HG03103 (cell line): ENCODE data around the gene SLC29A4.
"Not testable (repeated sequence)": the region's sequence is repeated elsewhere in the genome, so short reads cannot be mapped to it uniquely, and the experiment has no call there.

ENCODE experiments used
- ATAC-seq: cut with Tn5 transposase; IDR thresholded peaks from one replicate; pipeline ENCODE4 v1.9.1; 2021; ENCODE audit warnings: low read depth; ENCODE audit not compliant: unreplicated experiment

Gene SLC29A4

DNA sequence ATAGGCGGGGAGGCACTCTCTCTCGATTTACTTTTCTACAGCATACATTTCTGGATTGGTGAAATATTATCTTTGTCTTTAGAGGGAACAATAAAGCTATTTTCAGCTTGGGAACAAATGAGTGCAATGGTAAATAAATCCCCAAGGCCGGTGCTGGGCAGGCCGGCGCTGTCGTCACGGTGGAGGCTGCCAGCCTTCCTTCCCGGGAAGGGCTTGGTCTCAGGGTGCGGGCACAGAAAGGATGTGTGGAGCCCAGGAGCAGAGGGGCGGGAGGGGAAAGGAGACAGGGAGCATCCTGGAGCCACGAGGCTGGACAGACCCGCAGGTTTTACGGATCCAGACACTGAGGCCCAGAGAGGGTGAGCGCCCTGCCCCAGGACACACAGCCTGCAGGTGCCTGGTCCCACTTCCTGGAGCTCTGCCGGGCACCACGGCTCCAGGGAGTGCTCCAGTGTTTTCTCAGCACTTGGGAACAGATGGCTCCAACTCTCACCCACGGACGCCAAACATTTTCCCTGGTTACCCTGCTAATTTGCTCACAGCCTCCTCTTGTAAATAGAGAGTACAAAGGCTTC is 8.8 kb upstream of the SLC29A4 start:
- ATAC-seq, result not testable (repeated sequence)

DNA sequence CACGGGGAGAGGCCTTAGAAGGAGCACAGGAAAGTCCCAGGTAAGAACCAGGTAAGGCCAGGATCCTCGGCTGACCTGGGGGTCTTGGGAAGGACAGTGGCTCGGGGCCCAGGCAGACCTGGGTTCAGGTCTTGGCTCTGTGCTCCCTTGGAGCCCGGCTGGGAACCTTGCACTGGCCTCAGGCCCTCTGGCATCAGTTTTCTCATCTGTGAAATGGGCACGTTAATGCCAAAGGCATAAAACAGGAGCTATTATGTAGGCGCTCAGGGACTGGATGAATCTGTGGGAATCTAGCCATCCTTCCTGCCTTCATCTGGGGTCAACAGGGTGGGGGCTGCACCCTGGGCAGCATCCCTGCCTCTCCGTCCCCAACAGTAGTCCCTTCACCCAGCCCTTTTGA is 8.3 kb upstream of the SLC29A4 start:
- no peak for ATAC-seq

DNA sequence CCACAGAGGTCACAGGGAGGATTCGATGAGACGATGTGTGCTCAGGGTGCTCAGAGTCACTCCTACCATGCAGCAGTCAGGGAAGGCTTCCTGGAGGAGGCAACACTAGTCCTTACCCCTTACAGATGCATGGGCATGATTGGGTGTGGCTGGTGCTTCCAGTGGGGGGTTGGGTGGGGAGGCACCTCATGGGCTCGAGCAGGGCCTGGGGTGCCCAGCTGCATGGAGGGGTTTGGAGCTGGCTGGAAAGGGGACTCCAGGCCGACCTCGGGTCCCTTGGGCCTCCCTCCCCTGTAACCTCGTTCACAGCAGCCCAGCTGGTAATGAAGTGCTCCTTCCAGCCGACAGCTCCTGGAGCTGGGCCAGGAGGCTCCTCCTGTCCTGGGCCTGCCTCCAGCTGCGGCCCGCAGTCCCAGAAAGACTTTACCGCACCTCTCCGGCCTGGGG is 7.7 kb upstream of the SLC29A4 start:
- not testable (repeated sequence) for ATAC-seq

DNA sequence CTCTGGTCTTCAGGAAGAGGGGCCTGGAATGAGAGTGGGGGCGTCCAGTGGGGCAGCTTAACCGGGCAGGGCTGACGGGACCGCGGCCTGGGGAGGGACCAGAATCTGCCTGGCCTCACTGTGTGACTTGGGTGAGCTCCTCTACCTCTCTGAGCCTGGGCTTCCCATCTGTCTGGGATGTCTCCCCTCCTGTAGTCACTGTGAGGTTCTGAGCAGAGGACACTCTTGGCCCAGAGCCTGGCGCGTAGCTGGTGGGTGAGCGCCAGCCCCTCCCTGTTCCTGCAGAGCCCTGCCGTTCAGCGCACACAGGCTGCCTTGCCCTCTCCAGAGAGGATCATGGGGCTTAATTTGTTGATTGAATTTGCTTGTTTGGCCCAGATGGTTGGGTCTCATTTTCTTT is 7.2 kb upstream of the SLC29A4 start:
- not testable (repeated sequence) for ATAC-seq

DNA sequence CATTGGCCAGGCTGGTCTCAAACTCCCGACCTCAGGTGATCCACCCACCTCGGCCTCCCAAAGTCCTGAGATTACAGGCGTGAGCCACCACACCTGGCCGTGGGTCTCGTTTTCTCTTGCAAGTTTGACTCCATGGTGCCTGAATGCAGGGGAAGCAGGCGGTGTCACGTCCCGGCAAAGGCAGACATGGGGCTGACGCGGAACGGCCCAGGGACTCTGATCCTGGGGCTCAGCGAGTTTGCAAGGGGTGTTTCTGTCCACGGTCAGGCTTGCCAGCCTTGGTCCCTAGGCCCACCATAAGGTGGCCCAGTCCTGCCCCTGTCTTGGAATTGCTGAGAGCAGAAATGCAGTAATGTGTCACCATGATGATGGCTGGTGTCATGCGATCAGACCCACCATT is 6.6 kb upstream of the SLC29A4 start:
- ATAC-seq, result not testable (repeated sequence)

DNA sequence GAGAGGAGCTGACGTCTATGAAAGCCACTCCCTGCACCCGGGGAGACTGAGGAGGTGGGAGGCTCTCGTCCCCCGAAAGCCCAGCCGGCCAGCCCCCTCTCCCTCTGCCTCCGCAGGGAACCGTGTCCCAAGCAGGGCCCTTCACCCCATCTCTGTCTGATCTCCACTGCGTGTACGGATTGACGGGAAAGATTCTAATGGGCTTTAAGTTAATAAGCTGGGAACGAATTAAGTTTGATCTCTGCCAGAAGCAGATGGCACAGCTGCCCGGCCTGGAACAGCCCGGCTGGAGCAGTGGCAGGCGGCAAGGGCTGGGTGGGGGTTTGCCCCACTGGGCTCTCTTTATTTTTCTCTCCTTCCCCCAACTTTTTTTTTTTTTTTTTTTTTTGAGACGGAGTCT is 6.1 kb upstream of the SLC29A4 start:
- ATAC-seq, result no peak

DNA sequence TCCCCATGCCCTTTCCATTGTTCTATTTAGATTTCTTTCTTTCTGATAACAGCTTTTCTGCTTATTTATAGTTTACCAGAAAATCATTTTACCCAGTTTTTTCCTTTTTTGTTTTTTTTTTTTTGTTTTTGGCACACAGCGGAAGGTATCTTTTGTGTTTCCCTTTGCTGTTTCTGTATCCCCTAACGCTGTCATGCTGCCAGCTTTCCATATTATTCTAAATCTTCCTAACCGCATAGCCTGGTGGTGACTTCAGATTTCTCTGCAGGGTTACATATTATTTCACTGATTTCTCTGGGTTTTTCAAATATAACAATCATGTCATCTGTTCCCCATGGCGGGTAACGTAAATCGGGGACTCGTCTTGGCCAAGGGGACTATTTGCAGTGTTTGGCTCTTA is 4.0 kb upstream of the SLC29A4 start:
- ATAC-seq, result no peak

DNA sequence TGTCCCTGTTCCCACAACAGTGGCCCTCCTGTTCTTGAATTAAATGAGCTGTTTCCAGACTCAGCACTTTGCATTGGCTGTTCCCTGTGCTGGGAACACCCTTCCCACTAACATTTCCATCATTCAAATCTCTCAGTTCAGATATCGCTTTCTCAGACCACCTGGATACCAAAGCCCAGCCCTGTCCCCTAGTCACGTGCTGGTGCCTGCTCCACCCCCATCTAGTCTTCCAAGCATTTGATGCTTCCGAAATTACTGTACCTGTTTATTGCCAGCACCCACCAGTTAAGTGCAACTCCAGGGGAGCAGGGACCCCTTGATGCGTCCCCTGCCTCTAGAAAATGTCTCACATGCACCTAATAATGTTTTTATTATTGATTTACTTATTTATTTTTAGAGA is 3.0 kb upstream of the SLC29A4 start:
- no peak for ATAC-seq

DNA sequence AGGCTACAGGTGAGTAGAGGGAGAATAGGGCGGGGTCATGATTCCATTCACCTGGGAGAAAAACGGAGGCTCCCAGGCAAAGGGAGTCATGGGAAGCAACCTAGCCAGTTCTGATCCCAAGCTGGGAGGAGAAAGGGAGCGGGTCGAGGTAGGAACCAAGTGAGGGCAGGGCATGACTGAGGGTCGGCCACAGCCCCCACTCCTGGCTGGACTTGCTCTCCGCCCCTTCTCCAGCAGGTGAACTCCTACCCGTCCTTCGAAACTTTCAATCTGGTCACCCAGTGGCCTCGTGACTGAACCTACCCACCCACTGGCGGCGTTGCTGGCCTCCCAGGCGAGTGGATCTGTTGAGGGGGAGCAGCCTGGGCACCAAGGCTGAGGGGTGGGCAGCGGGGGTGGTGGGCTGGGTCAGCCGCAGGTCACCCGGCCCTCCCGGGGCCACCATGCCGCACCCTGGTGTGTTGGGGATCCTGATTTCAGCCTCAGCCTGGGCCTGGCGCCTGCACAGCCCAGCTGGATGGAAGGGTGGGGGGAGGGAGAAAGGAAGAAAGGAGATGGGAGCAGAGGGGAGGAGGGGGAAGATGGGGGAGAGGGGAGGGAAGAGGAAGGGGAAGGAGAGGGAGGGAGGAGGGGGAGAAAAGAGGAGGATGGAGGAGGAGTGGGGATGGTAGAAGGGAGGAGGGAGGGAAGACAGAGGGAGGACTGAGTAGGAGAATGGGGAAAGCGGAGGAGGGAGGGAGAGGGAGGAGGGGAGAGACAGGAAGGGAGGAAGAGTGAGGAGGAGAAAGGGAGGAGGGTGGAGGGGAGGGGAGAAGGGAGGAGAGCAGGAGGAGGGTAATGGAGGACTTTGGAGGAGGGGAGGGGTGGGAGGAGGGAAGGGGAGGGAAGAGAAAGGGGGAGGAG is 894 bp upstream of the SLC29A4 start:
- ATAC-seq, result not testable (repeated sequence)

DNA sequence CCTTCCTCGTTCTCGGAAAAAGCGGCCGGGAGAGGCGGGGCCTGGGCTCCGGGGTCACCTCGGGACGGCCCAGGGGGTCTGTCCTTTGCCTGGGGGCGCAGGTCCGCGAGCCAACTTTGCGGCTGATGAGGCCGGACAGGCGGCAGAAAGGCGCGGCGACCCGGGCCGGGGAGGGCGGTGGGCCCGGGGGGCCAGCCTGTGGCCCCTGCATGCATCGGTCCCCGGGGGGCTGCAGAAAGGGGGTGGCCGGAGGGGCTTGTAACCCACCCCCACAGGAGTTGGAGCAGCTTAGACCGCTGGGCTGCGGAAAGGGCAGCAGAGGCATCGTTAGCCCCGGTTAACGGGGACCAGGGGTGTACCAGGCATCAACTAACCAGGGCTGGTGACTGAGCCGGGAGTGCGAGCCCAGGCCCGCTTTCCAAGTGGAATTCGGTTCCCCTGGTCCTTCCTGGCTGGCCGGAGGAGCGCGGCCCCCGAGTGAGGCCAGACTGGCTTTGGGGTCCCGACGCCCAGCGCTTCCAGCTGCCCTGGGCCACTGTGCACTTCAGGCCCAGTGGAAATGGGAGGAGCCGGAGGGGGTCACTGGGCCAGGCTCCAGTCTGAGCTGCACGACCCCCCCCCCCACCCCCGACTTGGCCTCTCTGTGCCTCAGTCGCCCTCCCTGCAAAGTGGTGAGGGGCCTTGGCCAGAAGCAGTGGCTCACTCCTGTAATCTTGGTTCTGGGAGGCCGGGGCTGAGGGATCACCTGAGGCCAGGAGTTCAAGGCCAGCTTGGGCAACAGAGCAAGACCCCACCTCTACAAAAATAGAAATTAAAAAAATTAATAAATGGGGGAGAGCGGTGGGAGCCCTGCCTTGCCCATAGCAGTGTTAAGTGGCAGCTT is 919 bp downstream of the SLC29A4 start:
- ATAC-seq, result no peak

DNA sequence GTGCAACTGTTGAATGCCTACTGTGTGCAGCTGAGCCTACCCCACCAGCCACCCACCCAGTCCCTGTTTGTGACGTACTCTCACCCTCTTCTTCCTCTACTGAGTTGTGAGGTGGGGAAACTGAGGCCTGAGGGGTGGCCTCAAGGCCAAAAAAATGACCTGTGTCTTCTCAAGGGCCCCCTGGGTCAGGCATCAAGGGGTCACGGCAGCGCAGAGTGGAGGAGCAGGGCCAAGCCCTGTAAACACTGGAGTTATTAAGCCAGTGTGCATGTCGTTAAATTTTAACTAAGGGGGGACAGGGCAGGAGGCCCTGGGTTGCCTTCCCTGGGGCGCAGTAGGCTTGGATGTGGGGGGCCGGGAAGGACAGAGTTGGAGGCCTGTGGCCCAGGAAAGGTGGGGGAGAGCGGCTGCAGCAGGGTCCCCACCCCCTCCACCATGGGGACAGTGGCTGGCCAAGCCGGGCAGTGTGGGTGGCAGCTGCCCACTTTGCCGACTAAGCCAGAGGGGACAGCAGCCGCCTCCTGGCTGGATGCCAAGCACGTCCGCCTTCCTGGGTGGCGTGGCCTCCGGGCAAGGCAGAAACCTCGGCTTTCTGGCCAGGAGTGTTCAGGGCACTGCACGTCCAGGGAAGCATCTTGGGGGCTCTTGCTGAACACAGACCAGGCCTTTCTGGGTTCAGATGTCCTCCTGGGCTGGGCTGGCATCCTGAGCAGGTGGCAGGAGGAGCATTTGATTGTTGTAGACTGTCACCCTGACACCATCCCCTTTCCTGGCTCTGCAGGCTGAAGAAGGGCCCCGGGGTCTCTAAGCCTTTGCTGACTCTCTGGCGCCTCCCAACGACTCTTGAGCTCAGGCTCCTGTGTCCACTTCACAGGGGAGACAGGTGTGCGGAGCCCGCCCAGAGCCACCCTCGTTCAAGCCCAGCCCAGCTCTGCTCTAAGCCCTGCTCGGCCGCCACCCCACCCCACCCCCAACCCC is 1.9 kb downstream of the SLC29A4 start:
- ATAC-seq, result no peak

DNA sequence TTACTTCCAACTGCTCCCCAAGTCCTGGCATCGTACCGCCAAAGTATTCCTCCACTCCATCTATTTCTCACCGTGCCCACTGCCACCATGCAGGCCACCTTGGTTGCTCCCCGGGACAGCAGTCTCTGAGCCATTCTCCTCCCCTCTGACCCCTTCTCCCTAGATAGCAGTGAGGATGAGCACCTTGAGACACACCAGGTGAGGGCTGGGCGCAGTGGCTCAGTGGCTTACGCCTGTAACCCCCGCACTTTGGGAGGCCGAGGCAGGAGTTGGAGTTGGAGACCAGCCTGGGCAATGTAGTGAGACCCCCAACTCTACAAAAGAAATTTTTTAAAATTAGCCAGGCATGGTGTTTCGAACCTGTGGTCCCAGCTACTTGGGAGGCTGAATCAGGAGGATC is 4.2 kb downstream of the SLC29A4 start:
- no peak for ATAC-seq

DNA sequence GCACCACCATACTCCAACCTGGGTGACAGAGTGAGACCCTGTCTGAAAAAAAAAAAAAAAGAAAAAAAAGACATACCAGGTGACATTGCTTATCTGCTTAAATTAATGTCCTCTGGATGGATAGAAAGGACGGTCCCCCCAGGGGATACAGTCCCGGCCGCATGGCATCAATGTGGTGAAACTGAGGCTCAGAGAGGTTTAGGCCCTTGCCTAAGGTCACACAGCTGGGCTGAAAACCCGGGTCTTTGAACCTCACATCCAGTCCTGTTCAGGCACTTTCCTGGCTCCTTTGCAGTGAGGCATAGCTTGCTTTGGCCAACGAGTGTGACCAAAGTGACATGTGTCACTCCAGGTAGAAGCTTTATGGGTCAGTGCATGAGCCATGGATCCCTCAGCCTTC is 4.6 kb downstream of the SLC29A4 start:
- not testable (repeated sequence) for ATAC-seq

DNA sequence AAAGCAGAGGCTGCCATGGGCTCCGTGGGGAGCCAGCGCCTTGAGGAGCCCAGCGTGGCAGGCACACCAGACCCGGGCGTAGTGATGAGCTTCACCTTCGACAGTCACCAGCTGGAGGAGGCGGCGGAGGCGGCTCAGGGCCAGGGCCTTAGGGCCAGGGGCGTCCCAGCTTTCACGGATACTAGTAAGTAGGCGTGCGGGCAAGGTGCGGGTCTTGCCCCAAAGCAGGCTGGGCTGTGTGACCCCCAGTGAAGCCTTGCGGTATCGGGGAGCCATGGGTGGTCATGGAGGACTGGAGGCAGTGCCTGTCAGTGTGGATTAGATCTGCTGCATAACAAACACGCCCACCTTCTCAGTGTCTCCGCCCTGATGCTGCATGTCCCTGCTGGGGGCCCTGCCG is 5.1 kb downstream of the SLC29A4 start:
- ATAC-seq, result no peak

DNA sequence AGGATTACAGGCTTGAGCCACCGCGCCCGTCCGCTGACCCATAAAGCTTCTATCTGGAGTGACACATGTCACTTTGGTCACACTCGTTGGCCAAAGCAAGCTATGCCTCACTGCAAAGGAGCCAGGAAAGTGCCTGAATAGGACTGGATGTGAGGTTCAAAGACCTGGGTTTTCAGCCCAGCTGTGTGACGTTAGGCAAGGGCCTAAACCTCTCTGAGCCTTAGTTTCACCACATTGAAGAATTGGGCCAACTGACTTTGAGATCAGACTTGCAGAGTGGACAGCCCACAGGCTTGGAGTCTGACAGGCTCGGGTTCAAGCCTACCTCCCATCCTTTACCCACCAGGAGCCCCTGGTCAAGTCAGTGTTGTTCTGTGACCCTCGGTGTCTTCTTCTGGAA is 5.8 kb downstream of the SLC29A4 start:
- ATAC-seq, result not testable (repeated sequence)

DNA sequence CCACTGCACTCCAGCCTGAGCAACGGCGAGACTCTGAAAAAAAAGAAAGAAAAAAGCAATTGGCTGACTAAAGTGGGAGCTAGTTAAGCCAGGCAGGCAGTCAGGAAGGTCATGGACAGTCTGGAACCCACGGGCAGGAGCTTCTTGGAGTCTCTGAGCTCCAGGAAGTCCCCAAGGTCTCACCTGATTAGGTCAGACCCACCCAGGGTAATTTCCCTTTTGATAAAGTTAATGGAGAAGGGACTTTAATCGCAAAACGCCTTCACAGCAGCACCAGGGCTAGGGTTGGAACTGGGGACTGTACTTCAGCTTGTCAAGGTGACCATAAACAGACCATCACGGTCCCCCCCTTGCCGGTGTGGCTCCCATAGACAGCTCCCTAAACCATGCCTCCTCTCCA is 6.6 kb downstream of the SLC29A4 start:
- no peak for ATAC-seq

DNA sequence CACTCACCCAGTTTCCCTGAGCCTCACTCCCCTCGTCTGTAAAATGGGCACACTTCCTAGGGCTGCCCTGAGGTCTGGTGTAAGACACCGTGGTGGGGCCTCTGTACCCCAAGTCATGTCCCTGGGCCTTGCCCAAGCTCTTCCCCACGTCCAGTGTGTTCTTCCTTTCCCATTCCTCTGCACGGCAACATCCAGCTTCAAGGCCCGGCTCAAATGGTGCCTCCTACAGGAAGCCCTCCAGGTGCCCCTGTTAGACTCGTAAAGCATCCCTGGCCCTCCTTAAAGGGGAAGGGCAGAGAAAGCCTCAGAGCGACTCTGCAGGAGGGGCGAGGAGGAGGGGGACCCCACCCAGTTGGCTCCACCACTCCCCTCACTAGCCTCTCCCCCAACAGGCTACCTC is 8.6 kb downstream of the SLC29A4 start:
- no peak for ATAC-seq

DNA sequence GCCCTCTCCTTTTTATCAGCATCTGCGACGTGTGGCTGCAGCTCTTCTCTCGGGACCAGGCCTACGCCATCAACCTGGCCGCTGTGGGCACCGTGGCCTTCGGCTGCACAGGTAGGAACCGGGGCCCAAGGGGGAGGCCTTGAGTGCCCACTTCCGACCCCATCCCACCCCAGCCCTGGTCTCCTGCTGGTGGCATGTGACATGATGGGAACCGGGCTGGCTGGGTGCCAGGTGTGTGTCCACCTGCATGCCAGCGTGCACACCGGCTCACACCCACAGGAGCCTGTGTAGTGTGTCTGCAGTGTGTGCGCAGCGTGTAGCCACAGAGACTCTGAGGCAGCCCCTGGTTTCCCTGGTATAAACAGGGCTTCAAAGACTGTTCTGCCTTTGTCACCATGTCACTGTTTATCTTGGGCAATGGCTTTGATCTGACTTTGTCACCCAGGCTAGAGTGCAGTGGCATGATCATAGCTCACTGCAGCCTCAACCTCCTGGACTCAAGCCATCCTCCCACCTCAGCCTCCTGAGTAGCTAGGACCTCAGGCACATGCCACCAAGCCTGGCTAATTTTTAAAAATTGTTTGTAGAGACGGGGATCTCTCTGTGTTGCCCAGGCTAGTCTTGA is 9.1 kb downstream of the SLC29A4 start:
- ATAC-seq, result not testable (repeated sequence)

DNA sequence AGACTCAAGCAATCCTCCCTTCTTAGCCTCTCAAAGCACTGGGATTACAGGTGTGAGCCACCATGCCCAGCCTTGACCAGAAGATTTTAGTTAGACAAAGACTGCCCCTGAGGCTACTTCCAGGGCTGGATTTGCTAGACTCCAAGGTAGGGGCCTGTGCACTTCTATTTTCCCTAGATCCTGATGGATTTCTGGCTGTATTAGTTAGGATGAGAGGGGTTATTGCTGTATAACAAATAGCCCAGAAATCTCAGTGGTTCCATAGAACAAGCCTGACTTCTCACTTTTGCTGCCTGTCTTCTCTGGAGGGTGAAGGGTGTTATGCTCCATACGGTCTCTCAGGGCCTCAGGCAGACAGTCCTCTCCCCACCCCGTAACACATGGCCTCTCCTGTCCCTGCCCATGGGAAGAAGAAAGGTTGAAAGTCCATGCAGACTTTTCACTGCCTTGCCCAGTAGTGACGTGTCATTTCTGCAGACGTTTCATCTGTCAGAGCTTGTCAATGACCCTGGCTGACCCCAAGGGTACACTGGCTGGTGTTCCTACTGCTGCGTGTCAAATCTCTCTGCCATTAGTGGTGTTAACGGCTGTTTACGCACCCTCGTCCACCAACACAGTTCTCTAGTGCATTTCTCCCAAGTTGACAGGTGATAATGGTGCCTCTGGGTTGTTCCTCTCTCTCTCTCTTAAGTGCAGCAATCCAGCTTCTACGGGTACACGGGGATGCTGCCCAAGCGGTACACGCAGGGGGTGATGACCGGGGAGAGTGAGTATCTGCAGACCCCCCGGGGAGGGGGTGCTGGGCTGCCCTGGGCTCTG is 11.6 kb downstream of the SLC29A4 start:
- no peak for ATAC-seq
